Stimulated activated CD4-positive, alpha-beta T cell treated with anti-CD3 and anti-CD28 coated beads, TNF-alpha, amount 100 ng/mL, for 4 hours (primary cell): ENCODE measurements around the gene HOXA4.

Source experiments
- DNase-seq, 3 experiments: peaks; one replicate each; pipeline ENCODE4 v3.0.0-alpha.2; 2020; ENCODE audit warnings: low read depth in 3 of 3

HOXA4 gene

DNA sequence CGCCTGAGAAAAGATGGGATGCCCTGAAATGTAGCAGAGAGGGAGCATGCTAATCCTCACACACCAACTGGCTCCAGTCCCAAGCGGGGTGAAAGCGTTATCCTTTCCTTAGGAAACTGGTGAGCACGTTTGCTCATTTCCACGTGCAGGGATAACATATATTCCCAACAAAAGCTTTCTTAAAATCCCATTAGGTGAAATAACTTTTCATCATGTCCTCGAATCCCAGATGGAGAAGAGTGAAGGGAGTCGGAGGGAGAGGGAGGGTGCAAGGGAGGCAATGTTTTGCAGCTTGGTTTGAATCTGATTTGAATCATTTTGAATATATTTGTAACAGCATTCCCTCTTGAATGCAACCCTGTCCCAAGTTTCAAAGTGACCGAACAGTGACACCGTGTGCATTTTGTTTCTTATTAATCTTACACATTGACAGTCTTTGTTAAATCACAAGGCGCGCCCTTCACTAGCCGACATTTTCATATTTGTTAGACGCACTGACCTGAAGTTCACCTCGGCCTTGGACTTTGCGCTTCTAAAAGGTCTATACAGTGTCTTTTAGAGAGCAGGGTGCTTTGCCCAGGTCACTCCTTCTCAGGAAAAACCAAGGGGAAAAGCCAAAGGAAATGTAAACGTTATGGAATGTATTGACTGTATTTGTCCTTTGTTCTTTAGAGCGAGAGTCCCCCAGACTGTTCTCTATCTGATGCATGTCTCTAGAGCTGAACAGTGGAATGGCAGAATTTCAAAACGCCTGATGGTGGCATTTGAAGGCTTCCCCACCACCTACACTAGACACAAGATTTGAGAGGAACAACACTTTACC is 3.1 kb upstream of the HOXA4 start:
- no peak for DNase-seq

GRCh38 chr7:27132978-27133377 is 2.4 kb upstream of the HOXA4 start:
- DNase-seq: no peak

- DNase-seq: no peak
Observed at GRCh38 chr7:27132214-27132613, 1.7 kb upstream of the HOXA4 start.

DNA sequence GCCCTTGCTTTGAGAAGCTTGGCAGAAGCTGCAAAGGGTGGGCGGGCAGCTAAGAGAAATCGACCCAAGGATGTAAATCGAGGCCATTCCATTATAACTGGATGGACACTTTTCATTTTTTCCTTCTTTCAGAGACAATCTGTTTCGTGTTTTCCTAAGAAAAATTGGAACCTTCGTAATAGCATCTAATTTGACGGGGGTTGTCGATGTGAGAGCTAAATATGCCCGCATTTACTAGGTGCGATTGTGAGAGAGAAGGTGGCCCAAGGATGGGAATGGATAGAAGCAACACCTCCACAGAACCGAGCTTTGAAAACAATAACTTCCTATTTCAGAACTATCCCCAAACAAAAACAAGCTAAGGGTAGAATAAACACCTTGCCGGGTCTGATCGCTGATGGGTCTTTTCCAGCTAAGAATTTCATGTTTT is 848 bp upstream of the HOXA4 start:
- no peak for DNase-seq

DNA sequence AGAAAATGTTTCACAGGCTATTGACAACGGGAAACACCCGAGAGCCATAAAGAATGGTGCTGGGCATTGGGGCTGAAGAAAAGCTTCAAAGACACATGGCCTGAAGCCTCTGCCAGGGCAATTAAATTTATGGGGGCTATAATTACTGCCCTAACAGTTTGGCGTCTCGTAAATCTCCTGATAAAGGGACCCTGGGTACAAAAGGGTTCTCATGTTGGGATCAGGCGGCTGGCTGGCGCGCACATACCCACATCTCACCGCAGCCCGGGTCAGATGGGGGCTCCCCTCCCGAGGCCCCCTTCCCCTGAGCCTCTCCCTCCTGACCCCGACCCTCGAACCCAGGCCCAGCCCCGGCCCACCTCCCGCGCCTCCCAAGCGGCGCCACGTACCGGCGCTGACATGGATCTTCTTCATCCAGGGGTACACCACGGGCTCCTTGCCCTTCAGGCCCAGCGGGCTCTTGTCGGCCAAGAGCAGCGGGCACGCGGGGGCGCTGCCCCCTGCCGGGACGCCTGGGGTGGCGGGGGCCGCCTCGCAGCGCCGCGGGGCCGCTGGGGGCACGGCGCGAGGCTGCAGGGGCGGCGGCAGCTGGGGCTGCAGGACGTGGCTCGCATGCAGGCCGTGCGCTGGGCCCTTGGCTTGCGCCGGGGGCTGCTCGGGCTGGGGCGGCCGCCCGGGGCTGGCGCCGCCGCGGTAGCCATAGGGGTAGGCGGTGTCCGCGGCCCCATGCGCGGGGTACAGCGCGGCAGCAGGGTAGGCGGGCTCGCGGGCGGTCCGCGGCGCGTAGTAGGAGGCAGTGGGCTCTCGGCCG is 623 bp downstream of the HOXA4 start:
- no peak for DNase-seq

GRCh38 chr7:27128776-27129728 is 1.5 kb downstream of the HOXA4 start:
- no peak for DNase-seq

GRCh38 chr7:27128034-27128433 is 2.5 kb downstream of the HOXA4 start:
- no peak for DNase-seq

- DNase-seq: no peak
Observed at GRCh38 chr7:27126596-27127327, 3.8 kb downstream of the HOXA4 start.

- DNase-seq: no peak
Observed at GRCh38 chr7:27125986-27126394, 4.6 kb downstream of the HOXA4 start.

DNA sequence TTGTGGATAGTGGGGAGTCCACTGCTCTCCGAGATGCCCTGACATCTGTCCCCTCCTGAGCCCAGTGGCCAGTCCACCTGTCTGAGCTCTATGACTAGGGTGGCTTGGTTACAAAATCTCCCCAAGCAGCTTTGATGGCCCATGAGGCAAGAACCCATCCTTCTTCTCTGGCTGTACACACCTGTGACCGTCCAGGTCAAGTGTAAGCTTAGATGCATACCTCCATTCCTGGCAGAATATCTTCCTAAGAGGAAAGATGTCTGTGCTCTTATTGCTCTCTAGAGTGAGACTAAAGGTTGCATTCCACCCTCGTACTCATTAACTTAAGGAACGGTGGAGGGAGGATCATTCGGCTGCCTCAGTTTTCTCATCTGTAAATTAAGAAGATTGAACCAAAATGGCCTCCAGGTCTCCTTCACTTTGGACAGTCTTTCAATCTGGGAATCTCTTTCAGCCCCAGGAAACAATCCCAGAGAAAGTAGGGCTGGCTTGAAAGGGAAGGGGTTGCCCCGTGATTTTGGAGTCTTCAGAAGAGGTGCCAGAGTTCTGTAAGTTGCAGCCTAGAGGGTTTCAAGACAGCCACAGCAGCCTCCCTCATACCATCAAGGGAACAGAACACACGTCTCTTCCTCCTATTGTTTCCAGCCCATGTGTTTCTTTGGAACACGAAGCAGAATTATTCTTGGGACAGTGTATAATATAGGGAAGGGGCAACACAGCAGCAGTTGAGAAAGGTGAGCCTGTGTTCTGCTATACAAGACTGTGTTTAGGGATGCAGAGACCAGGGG is 5.5 kb downstream of the HOXA4 start:
- no peak for DNase-seq

- no peak for DNase-seq
Observed at GRCh38 chr7:27124096-27124901, 6.3 kb downstream of the HOXA4 start.

GRCh38 chr7:27123477-27124053 is 7.0 kb downstream of the HOXA4 start:
- DNase-seq: no peak

DNA sequence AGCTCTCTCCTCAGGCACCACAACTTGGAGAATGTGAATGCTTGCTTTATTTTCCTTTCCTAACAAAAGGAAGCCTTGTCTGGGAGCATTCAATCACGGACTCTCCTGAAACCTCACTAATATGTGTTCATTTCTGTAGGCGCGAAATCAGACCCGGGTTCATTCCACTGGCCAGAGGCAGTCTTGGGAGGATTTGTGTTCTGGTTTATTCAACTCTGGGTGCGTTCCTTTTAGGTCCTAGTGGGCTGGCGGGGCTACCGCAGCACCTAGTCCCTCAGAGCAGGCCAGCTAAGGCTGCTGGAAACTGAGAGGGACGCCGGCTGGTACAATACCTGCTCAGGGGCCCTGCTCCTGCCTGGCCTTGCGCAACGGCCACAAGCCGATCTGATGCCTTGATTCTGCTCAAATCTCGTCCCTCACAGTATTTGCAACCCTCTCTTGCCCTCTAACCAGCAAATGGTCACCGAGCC is 7.5 kb downstream of the HOXA4 start:
- DNase-seq: no peak

DNA sequence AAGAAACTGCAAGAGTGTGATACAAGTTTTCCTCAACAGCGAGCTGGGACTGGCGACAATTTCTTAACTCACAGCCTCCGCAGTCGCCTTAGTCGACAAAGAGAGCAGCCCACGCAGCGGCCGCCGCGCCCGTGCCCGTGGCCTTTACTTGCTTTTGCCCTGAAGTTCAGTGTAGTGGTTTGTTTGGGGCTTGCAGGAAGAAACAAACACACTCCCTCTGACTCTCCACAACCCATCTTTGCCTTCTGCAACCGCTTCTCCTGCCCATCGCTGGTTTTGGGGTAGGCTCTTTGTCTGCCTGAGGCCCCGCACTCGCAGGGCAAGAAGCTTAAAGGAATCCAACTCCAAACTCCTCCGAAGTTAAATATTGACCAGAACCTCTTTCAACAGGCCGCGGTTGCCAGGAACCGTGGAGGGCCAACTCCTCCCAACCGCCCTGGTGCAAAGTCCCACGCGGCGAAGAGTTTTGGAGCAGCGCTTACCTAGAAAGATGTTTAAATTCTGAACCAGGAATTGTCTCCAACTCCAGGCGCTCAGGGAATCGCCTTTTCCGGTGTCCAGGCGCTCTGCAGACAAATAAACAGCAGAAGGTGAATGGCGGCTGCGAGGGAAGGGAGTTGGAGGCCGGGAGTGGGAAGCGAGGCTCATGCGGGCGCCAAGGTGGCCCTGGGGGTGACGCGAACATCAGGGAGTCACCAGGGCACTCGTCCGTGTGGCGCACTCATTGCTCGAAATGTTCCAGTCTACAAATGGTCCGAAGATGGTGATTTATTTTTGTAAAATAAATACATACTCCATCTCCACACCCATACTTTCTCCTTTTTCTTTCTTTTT is 8.3 kb downstream of the HOXA4 start:
- no peak for DNase-seq

GRCh38 chr7:27121684-27122076 is 8.9 kb downstream of the HOXA4 start:
- no peak for DNase-seq

DNA sequence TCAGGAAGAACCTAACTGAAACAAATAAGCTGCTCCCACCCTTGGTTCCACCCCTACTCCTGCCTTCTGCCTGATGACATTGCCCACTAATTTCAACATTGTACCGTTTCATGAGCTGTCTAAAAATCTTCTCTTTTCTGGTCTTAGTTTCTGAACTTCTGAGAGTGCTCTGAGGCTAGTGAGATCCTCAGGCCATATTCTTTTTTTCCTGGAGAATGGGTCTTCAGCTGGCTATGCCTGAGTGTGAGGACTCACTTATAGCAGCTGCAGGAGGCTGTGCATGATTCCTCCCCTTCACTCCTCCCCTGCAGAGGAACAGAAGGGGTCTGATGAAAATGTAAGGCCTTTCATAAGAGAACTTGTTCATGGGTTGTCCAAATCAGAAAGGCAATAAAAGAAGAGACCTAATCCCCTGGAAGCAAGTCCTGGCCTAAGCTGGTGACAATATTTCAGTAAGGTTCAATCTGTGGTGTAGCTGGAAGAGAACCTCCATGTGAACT is 11.1 kb downstream of the HOXA4 start:
- no peak for DNase-seq

GRCh38 chr7:27118580-27118979 is 12.0 kb downstream of the HOXA4 start:
- DNase-seq: no peak
